HL-60 (cell line): ENCODE data around the gene GPR135.

Source experiments
- REST ChIP-seq: IDR thresholded peaks from 2 replicates; pipeline ENCODE4 v1.6.1; 2012; ENCODE audit warnings: low read depth; ENCODE audit not compliant: insufficient replicate concordance
- TF ChIP-seq, protein P1 (sequence below): IDR thresholded peaks from one replicate; pipeline ENCODE4 v1.5.1; 2011; ENCODE audit warnings: low read length, control low read depth, inconsistent platforms; ENCODE audit not compliant: insufficient read depth

DNA sequence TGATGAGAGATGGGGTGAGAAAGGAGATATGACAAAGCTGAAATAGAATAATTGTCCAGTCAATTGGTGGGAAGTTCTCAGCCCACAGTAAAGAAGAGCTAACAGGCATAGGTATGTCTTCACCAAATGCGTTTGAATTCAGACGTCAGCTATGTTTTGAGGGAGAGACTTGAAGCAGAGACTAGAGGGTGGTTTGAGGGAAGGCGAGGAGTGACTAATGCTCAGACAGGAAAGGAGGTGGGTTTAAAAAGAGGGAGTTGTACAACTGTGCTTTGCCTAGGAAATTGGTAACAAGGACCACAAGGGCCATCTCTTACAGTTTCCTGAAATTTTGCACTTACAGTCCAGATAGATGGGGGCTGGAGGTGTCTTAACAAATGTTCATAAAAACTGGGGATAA, 25.6 kb upstream of the GPR135 start:
- TF ChIP-seq, protein P1, sequence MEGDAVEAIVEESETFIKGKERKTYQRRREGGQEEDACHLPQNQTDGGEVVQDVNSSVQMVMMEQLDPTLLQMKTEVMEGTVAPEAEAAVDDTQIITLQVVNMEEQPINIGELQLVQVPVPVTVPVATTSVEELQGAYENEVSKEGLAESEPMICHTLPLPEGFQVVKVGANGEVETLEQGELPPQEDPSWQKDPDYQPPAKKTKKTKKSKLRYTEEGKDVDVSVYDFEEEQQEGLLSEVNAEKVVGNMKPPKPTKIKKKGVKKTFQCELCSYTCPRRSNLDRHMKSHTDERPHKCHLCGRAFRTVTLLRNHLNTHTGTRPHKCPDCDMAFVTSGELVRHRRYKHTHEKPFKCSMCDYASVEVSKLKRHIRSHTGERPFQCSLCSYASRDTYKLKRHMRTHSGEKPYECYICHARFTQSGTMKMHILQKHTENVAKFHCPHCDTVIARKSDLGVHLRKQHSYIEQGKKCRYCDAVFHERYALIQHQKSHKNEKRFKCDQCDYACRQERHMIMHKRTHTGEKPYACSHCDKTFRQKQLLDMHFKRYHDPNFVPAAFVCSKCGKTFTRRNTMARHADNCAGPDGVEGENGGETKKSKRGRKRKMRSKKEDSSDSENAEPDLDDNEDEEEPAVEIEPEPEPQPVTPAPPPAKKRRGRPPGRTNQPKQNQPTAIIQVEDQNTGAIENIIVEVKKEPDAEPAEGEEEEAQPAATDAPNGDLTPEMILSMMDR = no peak
- no peak for TF ChIP-seq REST
